ENCODE results near the gene FILIP1. TPM values are rescaled to one million over a fixed set of nuclear protein-coding genes. Genes with fewer than 3 reads are reported as not detected.
A peak's percentile ranks its signal among the peaks of the same experiment; 100 is the strongest.
"Not testable (repeated sequence)": the region's sequence is repeated elsewhere in the genome, so short reads cannot be mapped to it uniquely, and the experiment has no call there.

The FILIP1 gene
- total RNA-seq, 1 experiment from 2014 or later, result 2.4 TPM

GRCh38 chr6:75415804-75416203, 77.8 kb downstream of the FILIP1 start:
- H3K4me3 ChIP-seq, result no peak overlapping the region

GRCh38 chr6:75414445-75415021, 79.1 kb downstream of the FILIP1 start:
- DNase-seq (ENCODE audit: low read depth in 1 of 2, low spot score in 2 of 2), result no peak
- H3K4me3 ChIP-seq, result no peak overlapping the region
- H3K36me3 ChIP-seq, result no peaks in the 10 kb centered on the region
- H3K4me1 ChIP-seq (replicated peaks), result peaks cover 18% of the 10 kb centered on the region
- H3K27ac ChIP-seq, result no peak overlapping the region
- H3K9me3 ChIP-seq (replicated peaks), result no peaks in the 10 kb centered on the region
- H3K27me3 ChIP-seq (replicated peaks), result no peaks in the 10 kb centered on the region

More at GRCh38 chr6:75415804-75416203, 77.8 kb downstream of the FILIP1 start:
- H3K27ac ChIP-seq, result no peak overlapping the region
- no peak for DNase-seq (ENCODE audit: low read depth in 1 of 2, low spot score in 2 of 2)
- H3K4me1 ChIP-seq (replicated peaks), result peaks cover 18% of the 10 kb centered on the region
- H3K36me3 ChIP-seq, result no peaks in the 10 kb centered on the region
- no peaks in the 10 kb centered on the region for H3K9me3 ChIP-seq (replicated peaks)
- H3K27me3 ChIP-seq (replicated peaks), result no peaks in the 10 kb centered on the region

GRCh38 chr6:75412969-75413662, 80.5 kb downstream of the FILIP1 start:
- H3K4me3 ChIP-seq, result no peak overlapping the region
- H3K27ac ChIP-seq, result no peak overlapping the region
- peak in 1 of 2 experiments; percentile 41 for DNase-seq (ENCODE audit: low read depth in 1 of 2, low spot score in 2 of 2)
- H3K36me3 ChIP-seq, result no peaks in the 10 kb centered on the region
- H3K27me3 ChIP-seq (replicated peaks), result no peaks in the 10 kb centered on the region
- H3K4me1 ChIP-seq (replicated peaks), result peaks cover 13% of the 10 kb centered on the region
- H3K9me3 ChIP-seq (replicated peaks), result no peaks in the 10 kb centered on the region

GRCh38 chr6:75410564-75410963, 83.0 kb downstream of the FILIP1 start:
- not testable (repeated sequence) for H3K27me3 ChIP-seq (replicated peaks); H3K36me3 ChIP-seq

GRCh38 chr6:75409928-75410327, 83.7 kb downstream of the FILIP1 start:
- no peaks in the 10 kb centered on the region for H3K9me3 ChIP-seq (replicated peaks)
- H3K4me1 ChIP-seq (replicated peaks), result peaks cover 10% of the 10 kb centered on the region
- H3K4me3 ChIP-seq, result no peak overlapping the region
- H3K27ac ChIP-seq, result no peak overlapping the region
- DNase-seq (ENCODE audit: low read depth in 1 of 2, low spot score in 2 of 2), result no peak
- no peaks in the 10 kb centered on the region for H3K27me3 ChIP-seq (replicated peaks)
- no peaks in the 10 kb centered on the region for H3K36me3 ChIP-seq

More at GRCh38 chr6:75410564-75410963, 83.0 kb downstream of the FILIP1 start:
- H3K9me3 ChIP-seq (replicated peaks); H3K4me1 ChIP-seq (replicated peaks); H3K27ac ChIP-seq; DNase-seq (ENCODE audit: low read depth in 1 of 2, low spot score in 2 of 2); H3K4me3 ChIP-seq: not testable (repeated sequence)

GRCh38 chr6:75409286-75409685, 84.3 kb downstream of the FILIP1 start:
- H3K36me3 ChIP-seq, result no peaks in the 10 kb centered on the region
- no peak overlapping the region for H3K4me3 ChIP-seq
- no peak overlapping the region for H3K27ac ChIP-seq
- peaks cover 10% of the 10 kb centered on the region for H3K4me1 ChIP-seq (replicated peaks)
- no peaks in the 10 kb centered on the region for H3K9me3 ChIP-seq (replicated peaks)
- DNase-seq (ENCODE audit: low read depth in 1 of 2, low spot score in 2 of 2), result no peak
- no peaks in the 10 kb centered on the region for H3K27me3 ChIP-seq (replicated peaks)

GRCh38 chr6:75403563-75404080, 90.0 kb downstream of the FILIP1 start:
- H3K27me3 ChIP-seq (replicated peaks), result no peaks in the 10 kb centered on the region
- DNase-seq (ENCODE audit: low read depth in 1 of 2, low spot score in 2 of 2), result no peak
- peaks cover 6% of the 10 kb centered on the region for H3K4me1 ChIP-seq (replicated peaks)
- no peak overlapping the region for H3K4me3 ChIP-seq
- no peak overlapping the region for H3K27ac ChIP-seq
- H3K9me3 ChIP-seq (replicated peaks), result no peaks in the 10 kb centered on the region
- H3K36me3 ChIP-seq, result no peaks in the 10 kb centered on the region

GRCh38 chr6:75402296-75402695, 91.3 kb downstream of the FILIP1 start:
- no peaks in the 10 kb centered on the region for H3K9me3 ChIP-seq (replicated peaks)
- DNase-seq (ENCODE audit: low read depth in 1 of 2, low spot score in 2 of 2), result peak in 1 of 2 experiments; percentile 41
- H3K4me1 ChIP-seq (replicated peaks), result peaks cover 18% of the 10 kb centered on the region
- no peaks in the 10 kb centered on the region for H3K36me3 ChIP-seq
- no peaks in the 10 kb centered on the region for H3K27me3 ChIP-seq (replicated peaks)
- no peak overlapping the region for H3K4me3 ChIP-seq
- no peak overlapping the region for H3K27ac ChIP-seq

GRCh38 chr6:75397656-75398465, 95.7 kb downstream of the FILIP1 start:
- Histone ChIP-seq H3K27ac (no peak overlapping the region), H3K4me1 (replicated peaks) (peaks cover 18% of the 10 kb centered on the region), H3K36me3 (no peaks in the 10 kb centered on the region), H3K9me3 (replicated peaks) (no peaks in the 10 kb centered on the region), H3K27me3 (replicated peaks) (no peaks in the 10 kb centered on the region), H3K4me3 (no peak overlapping the region)
- DNase-seq (ENCODE audit: low read depth in 1 of 2, low spot score in 2 of 2), result peak in 1 of 2 experiments; percentile 35

- Histone ChIP-seq H3K4me3 (no peak overlapping the region), H3K9me3 (replicated peaks) (no peaks in the 10 kb centered on the region), H3K36me3 (no peaks in the 10 kb centered on the region), H3K27me3 (replicated peaks) (no peaks in the 10 kb centered on the region), H3K4me1 (replicated peaks) (peaks cover 14% of the 10 kb centered on the region), H3K27ac (no peak overlapping the region)
- no peak for DNase-seq (ENCODE audit: low read depth in 1 of 2, low spot score in 2 of 2)
These were observed 96.4 kb downstream of the FILIP1 start for GRCh38 chr6:75397171-75397570.

- Histone ChIP-seq H3K36me3 (no peaks in the 10 kb centered on the region), H3K27me3 (replicated peaks) (no peaks in the 10 kb centered on the region), H3K27ac (no peak overlapping the region), H3K4me3 (no peak overlapping the region), H3K9me3 (replicated peaks) (no peaks in the 10 kb centered on the region), H3K4me1 (replicated peaks) (peaks cover 12% of the 10 kb centered on the region)
- no peak for DNase-seq (ENCODE audit: low read depth in 1 of 2, low spot score in 2 of 2)
These were observed 97.4 kb downstream of the FILIP1 start for GRCh38 chr6:75396005-75396800.

- Histone ChIP-seq H3K9me3 (replicated peaks) (no peaks in the 10 kb centered on the region), H3K4me3 (no peak overlapping the region), H3K36me3 (no peaks in the 10 kb centered on the region), H3K27me3 (replicated peaks) (no peaks in the 10 kb centered on the region), H3K27ac (no peak overlapping the region), H3K4me1 (replicated peaks) (peaks cover 12% of the 10 kb centered on the region)
- no peak for DNase-seq (ENCODE audit: low read depth in 1 of 2, low spot score in 2 of 2)
These were observed 99.8 kb downstream of the FILIP1 start for GRCh38 chr6:75393806-75394205.

GRCh38 chr6:75391276-75391675, 102.3 kb downstream of the FILIP1 start:
- no peak for DNase-seq (ENCODE audit: low read depth in 1 of 2, low spot score in 2 of 2)
- no peaks in the 10 kb centered on the region for H3K9me3 ChIP-seq (replicated peaks)
- no peaks in the 10 kb centered on the region for H3K4me1 ChIP-seq (replicated peaks)
- no peak overlapping the region for H3K27ac ChIP-seq
- H3K4me3 ChIP-seq, result no peak overlapping the region
- no peaks in the 10 kb centered on the region for H3K27me3 ChIP-seq (replicated peaks)
- no peaks in the 10 kb centered on the region for H3K36me3 ChIP-seq

Data from SJSA1 (cell line).